SIG-M5 (cell line): ENCODE measurements around the gene EOGT.

Experiments
- DNase-seq: peaks from one replicate; lab custom pipeline; 2025; lab: John Stamatoyannopoulos, UW

EOGT gene

DNA sequence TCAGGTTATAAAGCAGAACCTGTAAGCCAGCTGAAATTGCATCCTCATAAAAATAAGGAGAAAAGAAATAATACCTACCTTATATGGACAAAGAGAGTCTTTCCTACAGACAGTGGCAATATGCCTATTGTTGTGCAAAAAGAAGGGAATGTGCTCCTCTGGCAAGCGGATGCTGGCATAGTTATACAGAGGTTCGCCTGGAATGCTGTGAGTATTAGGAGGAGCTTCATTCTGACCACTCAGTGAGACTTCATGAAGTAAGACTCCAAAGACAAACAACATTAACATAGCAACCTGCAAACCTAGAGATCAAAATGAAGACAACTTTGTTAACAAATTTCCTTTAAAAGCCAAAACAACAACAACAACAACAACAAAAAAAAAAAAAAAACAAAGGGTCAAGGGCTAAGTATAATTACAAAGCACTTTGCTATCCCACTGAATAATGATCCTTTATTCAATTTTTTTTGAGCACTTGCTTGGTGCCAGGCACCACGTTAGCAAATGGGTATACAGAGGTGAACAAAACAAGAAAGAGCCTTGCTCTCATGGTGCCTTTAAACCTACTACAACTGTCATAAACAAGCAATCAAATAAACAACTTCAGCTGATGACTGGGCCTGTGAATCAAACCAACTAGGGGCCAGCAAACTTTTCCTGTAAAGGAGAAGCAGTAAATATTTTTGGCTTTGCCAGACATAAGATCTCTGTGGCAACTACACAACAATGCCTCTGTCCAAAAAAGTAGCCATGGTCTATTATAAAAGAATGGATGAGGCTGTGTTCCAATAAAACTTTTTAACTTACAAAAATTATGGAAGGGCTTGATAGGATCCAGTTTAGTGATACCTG is 3.7 kb downstream of the EOGT start:
- no peak for DNase-seq

DNA sequence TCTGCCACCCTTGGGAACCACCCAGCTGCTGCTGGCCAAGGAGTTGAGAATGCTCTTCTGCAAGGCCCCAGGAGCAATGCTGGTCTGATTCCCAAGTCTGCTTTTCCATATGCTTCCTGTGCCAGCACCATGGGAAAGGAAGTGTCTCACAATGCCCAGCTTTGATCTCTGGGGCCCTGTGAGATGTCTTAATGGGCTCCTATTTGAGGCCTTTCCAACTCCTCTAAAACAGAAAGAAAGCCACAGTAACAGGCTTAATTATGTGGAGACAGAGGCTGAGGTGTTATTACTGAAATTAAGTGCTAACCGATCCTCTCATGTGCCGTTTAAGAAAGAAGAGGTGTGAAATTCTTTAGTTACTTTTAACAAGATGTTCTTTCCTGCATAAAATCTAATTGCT is 4.5 kb downstream of the EOGT start:
- no peak for DNase-seq

DNA sequence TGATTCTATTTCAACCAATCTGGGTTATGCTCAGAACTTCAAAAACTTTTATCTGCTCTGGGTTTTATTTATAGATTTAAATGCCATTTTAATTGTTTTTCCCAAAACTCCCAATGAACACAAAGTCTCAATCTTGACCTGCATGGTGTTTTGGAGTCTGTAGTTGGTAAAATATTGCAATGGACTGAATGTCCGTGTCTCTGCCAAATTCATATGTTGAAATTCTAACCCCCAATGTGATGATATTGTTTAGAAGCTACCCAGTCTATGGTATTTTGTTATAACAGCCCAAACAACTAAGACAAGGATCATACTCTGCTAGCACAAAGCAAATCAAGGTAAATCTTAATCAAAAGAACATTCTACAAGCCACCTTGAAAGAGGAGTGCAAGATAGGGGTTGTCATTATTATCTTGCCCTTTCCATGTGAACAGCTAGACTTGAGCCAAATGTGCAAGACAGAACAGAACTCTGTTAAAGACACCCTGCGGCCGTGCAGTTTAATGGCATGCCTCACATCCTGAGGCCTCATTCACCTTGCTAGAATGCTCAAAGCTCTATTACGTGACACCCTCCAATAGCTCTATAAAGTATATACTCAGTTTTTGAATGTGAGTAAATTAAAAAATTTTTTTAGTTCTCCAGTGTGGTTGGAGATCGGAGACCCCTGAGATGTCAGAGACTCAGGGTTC is 7.5 kb downstream of the EOGT start:
- DNase-seq = no peak

DNA sequence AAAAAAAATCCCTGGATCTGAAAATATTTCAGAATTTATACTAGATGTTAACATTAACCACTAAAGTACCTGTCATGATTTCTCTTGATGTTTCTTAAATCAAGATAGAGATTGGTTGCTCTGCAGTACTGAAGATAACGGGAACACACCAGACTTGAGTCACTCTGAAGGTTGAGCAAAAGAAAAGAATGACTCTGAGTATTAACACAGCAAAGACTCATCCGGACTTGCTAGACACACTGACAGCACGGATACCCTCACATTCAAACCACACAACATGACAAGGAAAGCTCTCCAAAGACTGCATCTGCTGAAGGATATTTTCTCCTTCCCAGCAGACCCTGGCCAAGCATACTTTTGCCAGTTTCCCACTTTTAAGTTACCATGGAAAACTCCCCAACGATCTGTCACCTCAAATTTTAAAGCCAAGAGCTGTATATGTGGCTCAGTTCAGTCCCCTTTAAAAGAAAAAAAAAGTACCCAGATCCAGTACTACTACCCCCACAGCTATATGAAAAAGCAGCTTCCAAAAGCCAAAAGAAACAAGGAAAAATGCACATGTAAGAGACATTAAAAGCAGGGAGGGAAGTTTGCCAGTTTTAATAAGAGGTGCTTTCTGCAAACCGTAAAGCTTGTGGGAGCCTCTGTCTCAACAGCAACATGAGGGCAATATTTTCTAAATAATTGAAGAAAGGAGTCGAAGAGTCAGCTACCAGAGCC is 8.3 kb downstream of the EOGT start:
- no peak for DNase-seq

DNA sequence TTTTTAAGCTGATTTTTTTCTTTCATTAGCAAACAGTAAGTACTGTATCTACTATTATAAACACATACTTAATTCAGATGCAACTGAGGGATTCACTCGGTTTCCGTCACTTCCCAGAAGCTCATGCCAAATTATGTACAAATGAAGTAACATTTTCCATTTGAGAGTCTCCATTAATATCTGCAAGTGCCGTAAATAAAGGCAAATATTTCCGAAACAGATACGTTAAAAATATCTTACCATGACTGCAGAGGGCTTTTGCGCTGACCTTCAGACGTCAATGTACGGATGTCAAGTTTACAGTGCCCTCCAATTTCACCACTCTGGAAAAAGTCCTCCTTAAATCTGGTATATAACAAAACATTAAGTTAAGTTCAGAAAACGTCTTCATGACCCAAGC is 9.3 kb downstream of the EOGT start:
- no peak for DNase-seq

DNA sequence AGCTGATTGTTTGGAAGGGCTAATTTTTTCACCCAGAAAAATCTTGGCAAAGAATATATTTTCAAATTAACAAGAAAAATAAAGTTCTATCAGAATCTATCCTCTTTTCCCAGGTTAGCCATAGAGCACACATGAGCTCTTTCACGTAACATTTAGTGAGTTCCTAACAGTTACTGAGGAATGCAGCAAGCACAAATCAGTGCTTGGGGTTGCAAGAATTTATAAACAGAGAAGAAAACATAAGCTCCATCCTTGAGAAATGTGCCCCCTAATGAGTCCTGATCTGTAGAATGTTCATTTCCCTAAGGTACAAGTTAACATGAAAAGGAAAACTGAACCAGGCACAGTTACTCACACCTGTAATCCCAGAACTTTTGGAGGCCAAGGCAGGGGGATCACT is 13.9 kb downstream of the EOGT start:
- DNase-seq = no peak

DNA sequence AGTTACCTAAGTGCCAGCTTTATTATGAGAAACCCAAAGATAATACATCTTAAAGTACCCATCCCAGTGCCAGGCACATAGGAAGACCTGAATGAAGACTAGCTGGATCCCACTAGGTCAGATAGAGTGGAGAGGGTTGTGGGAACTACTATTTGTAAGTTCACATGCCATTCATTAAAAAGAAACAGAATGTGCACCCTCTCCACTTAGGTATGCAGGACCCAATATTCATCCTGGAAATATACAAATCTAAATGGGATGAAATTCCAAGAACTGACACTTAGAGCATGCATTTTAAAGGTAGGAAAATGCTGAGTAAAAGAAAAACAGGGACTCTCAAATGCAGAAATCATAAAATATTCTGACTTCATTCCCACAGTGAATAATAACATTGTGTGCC is 14.3 kb downstream of the EOGT start:
- no peak for DNase-seq

DNA sequence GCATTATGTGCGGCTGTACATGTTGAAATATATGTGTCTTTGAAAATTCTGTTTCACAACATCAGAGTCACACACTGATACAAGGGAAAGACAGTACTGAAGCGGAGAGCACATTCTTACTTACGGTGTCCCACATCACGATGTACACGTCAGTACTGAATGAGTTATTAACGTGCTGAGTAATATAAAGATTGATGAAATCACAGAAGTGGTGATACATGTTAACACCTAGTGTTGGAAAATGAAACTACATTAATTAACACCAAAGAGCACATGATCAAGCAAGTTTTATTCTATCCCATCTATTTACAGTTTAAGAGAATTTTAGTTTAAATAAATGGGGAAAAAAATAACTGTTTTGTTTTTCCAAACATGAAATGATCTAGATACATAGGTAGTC is 15.6 kb downstream of the EOGT start:
- no peak for DNase-seq

DNA sequence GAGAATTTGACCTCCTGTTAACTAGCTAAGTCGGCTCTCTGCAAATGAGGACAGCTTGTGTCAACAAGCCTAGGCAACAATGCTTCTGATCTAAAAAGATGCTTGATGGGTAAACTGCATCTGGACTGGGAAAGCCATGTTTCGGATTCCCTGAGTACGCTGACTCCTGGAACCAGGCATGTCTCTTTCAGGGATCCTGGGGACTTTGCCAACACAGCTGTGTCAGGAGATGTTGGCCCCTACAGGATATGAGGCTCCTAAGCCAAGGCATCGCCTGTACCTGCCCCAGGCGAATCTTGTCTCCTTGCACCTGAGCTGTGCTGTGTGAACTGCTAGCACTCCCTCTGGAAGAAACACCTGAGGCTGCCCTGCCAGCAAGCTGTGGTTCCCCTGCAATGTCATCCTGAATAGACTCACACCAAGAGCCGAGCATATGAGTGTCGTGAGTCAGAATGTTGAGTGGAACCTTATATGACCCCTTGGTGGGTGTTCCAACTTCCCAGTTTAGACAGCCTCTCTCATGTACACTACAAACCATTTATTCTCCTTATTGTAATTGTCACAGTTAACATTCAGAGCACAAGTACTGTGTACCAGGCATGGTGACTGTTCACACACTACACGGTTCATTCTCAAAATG is 17.0 kb downstream of the EOGT start:
- DNase-seq = no peak

DNA sequence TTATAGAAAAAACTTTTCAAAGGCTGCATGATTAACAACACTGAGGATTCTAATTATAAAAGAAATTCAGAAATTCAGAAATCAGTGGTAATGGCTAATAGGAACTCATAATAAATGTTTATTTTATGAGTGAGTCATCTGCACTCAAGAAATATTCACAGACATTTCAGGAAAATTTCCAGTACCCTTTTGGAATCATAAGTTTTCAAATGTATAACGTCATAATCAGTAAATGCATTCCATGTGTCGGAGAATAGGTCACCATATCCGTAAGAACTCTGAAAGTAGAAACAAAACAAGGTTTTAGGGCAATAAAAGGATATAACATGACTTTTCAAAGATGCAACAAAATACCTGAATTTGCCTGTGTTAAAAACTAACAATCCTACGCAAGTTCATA is 24.7 kb downstream of the EOGT start:
- no peak for DNase-seq

DNA sequence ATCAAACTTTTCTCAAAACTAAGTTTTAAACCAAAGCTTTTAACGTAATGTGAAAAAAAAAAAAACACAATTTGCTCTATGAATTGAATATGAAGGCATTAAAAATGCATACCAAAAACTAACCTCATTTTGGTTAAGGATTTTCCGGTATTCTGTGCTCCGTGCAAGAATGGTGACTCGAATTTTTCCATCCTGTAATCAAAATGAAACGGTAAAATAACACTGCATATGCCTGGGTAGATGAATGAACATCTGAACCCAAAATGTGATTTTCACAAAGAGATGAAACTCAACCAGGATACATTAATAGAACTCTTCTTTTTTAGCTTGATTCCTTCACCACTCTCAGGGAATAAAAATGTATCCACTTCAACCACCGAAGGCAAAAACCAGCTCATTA is 26.2 kb downstream of the EOGT start:
- DNase-seq = no peak

DNA sequence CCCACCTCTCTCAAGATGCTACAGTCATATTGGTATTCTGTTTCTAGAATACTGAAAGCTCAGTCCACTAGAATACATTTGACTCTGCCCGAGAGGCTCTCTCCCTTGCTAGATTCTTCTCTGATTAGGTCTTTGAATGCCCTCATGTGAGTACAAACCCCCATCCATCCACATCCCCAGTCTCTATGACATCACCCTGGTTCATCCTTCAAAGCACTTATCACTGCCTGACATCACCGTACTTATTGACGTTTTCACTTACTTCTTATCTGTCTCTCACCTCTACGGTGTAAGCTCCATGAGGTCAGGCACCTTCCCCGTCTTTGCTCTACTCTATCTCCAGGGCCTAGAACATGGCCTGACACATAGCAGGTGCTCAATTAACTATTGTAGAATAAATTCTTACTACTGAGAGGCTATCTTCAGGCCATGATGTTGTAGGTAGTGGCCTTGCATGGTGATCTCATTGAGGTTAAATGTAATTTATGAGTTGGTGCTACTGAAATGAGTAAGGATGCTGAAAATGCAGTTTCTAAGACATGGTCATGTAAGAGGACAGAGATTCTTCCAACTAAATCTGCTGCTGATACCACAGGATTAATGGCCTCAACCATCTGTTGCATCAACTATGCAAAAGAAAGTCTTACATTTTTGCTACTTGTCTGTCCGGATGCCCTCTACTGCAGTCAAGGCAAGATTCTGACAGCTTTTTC is 26.8 kb downstream of the EOGT start:
- DNase-seq = no peak

DNA sequence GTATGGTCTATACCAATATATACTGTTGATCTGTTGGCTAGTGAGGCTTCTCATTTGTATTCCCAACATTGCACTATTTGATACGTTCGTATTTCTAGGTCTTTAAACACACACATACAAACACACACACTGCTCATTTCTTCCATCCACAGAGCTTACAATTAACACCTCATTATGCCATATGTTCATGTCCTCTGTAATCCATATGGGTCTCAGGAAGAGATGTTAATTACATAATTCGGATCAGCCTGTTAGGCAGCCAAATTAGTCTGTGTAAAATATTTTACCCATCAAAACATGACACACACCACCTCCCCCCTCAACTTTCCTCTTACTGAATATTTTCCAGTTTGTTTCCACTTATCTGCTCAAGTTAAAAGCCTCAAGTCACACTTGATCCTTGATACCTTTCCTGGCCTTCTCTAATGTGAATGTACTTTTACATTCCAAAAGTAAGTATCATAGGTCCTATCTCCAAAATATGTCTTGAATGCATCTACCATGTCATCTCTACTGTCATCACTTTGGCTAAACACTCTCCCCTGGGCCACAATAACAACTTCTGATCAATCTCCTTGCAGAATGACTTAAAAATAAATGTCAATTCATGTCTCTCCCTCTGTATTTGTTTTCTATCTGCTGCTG is 28.2 kb downstream of the EOGT start:
- no peak for DNase-seq

DNA sequence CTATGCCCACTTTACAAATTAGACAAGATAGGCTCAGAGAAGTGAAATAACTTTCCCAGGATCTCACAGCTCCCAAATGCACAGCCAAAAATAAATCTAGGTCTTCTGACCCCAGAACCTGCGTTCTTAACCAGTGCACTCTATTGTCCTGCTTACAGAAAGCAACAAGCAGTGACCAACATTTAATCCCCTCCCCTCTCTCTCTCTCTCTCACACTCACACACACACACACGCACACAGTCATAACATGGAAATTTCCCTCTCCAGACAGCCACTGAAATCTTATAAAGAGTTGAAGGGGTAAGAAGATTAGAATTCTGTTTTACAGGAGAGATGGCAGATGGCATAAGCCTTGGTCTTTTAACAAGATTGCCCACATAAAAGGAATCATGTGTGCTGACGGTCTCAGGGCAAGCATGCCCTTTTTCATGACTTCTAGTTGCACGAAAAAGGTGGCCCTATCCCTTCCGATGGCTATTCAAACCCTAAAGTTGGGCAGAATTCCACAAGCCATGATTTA is 29.4 kb downstream of the EOGT start:
- no peak for DNase-seq

DNA sequence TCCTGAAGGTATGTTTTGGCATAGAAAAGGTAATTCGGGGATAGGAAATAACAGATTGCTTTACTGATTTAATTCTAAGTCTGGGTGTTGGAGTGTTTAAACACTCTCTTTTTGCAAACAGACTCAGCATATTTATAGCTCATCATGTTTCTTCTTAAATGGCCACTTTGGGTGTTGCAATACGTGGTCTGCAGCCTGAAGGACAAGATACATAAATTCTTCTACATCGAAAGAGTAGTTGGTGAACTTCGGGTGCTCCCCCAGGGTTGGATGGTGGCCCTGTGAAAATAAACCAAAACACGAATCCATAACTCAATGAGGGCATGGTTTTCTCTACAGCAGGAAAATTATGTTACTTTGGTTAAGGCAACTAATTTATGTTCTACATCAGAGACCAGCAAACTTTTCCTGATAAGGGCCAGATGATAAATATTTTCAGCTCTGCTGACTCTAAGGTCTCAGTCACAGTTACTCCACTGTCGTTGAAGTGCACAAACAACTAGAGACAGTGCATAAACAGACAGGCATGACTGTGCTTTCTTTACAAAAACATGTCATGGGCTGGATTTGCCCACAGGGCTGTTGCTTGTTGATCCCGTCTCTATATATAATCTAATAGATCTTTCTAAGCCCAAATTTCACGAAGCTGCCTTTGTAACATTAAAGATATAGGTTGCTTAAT is 35.9 kb downstream of the EOGT start:
- no peak for DNase-seq

DNA sequence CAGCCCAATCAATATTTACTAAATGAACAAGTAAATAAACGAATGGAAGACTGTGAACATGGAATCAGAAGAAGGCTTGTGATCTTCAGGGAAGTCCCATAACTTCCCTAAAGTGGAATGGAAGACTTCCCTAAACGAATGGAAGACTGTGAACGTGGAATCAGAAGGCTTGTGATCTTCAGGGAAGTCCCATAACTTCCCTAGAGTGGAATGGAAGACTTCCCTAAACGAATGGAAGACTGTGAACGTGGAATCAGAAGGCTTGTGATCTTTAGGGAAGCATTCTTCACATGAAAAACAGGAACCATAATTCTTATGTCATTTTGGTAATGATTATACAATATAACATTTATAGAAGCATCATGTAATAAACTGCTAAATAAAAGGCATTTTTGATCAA is 38.8 kb downstream of the EOGT start:
- no peak for DNase-seq

DNA sequence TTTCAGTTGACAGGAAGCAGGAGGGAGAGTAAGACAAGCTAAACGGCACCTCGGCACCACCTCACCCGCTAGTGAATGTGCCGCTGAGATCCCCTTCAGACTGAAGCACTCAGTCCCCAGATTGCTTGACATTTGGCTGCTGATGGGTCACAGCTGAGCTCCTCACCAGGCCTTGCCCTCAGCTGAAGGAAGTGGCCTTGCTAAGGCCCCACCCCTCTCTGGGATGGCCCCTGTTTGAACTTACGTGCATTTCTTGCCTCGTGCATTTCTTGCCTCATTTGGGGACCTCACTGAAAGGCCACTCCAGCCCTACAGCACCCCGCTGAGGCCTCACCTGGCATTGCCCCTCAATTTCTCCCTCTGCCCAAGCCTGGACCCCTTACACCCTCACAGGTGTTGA is 39.8 kb downstream of the EOGT start:
- no peak for DNase-seq

DNA sequence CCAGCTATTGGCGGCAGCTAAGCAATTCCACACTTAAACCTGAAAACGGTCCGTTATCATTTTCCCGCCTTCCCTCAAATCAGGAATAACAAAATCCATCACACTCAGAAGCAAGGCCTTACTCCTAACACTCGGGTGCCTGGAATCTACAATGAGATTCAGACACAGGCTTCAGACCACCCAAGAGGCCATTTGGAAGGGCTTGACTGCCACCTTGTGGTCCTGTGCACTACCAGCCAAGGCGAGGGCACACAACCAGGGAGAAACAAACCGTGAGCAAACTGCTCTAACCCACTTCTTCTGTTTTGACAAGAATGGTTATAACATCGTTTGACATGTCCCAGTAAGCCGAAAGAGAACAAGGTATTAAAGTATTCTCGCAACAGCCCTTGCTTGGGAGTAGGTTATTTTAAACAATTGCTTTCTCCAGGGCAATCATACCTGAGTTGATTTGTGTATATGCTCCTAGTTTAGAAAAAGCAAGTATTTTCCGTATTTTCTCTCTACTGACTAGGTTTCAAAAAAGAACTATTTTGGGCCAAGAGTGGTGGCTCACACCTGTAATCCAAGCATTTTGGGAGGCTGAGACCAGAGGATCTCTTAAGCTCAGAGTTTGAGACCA is 41.0 kb downstream of the EOGT start:
- DNase-seq = no peak

DNA sequence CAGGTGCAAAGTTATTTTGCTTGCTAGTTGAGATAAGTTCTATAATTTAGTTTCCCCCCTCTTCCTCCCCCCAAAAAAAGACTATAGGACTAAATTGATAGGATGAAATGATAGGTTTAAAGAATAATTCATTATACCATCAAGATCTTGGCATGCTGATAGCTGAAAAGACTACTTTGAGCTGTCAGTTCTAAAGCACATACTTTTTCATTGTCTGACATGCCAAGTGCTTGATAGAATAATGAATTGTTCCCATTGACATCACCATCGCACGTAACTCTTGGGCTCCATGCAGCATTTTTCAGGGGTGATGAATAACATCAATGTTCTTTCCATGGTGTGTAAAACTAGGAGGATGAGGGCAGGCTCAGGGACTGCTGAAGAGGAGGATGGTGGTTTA is 48.8 kb downstream of the EOGT start:
- DNase-seq = no peak

DNA sequence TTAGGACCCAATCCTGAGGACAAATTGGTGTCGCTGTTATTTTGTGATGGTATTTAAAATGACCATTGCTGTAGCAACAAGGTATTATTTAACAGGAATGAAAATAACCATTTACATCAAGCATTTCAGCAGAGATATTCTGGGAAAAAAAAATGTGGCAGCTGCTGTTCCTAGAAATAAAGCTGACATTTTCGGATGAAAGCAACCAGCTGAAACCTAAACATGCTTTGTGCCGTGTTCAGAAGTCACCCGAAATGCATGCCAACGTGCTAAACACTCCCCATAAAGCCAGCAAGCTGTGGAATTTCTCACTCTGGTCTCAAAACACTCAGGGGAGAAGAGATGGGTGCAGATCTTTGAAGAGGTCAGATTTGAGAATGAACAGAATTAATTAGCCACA is 49.6 kb downstream of the EOGT start:
- DNase-seq = no peak
